Measurements from ENCODE around the gene ZCCHC24. TPM values are rescaled to one million over a fixed set of nuclear protein-coding genes. Genes with fewer than 3 reads are reported as not detected.
A peak's percentile ranks its signal among the peaks of the same experiment; 100 is the strongest.

The ZCCHC24 gene
- total RNA-seq, 3 donors from 2014 or later: 5.6 to 125 (median 22.8) TPM

DNA sequence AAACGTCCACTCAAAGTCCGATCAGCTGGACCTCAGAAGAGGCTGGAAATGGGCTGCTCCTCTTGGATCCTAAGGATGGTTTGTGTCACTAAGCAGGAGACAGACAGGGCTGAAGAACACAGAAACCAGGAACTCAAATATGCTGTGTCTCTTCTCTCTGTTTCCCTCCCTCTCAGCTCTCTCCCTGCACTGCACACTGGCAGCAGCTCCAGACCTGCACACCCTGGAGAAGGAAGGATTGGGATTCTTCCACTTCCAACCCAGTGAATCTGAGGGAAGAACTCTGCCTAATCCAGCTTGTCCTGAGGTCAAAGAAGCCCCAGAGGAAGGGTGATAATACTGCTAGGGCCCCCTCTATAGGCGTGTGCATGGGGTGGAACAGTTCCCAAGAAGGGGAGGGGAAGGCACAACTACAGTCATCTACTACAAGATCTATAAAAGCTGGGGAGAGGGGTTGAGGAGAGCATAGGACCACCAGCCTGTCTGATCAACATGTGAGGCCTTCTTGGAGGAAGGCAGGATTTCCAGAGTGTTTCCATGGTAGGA is 22.7 kb upstream of the ZCCHC24 start:
- TF ChIP-seq, protein P1, sequence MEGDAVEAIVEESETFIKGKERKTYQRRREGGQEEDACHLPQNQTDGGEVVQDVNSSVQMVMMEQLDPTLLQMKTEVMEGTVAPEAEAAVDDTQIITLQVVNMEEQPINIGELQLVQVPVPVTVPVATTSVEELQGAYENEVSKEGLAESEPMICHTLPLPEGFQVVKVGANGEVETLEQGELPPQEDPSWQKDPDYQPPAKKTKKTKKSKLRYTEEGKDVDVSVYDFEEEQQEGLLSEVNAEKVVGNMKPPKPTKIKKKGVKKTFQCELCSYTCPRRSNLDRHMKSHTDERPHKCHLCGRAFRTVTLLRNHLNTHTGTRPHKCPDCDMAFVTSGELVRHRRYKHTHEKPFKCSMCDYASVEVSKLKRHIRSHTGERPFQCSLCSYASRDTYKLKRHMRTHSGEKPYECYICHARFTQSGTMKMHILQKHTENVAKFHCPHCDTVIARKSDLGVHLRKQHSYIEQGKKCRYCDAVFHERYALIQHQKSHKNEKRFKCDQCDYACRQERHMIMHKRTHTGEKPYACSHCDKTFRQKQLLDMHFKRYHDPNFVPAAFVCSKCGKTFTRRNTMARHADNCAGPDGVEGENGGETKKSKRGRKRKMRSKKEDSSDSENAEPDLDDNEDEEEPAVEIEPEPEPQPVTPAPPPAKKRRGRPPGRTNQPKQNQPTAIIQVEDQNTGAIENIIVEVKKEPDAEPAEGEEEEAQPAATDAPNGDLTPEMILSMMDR (IDR thresholded peaks at IDR 0.05): no peak
- Histone ChIP-seq H3K4me1 (ENCODE audit: low read depth) (peaks cover 3% of the 10 kb centered on the region), H3K9me3 (no peaks in the 10 kb centered on the region), H3K4me3 (no peak overlapping the region), H3K36me3 (ENCODE audit: low read depth) (no peaks in the 10 kb centered on the region)
- no peak for DNase-seq
- ATAC-seq: peak; percentile 7
- intact Hi-C loops (cut with DNase I, micrococcal nuclease): loop anchor here (5.0 to 10.0 kb wide), 2 partner anchors 91 to 93 kb away; no protein-coding TSS in a partner anchor

DNA sequence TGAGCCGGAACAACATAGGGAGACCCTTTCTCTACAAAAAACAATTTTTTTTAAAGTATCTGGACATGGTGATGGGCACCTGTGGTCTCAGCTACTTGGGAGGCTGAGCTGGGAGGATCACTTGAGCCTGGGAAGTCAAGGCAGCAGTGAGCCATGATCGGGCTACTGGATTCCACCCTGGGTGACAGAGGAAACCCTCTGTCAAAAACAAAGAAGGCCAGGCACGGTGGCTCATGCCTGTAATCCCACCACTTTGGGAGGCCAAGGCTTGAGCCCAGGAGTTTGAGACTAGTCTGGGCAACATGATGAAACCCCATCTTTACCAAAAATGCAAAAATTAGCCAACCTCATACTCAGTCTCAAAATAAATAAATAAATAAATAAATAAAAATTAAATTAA is 19.9 kb upstream of the ZCCHC24 start:
- intact Hi-C loops (cut with DNase I, micrococcal nuclease): loop anchor here (5.0 to 10.0 kb wide), 2 partner anchors 88 to 91 kb away; no protein-coding TSS in a partner anchor
- H3K4me1 ChIP-seq (ENCODE audit: low read depth): peaks cover 3% of the 10 kb centered on the region
- TF ChIP-seq, protein P1 (IDR thresholded peaks at IDR 0.05): no peak
- H3K36me3 ChIP-seq (ENCODE audit: low read depth): no peaks in the 10 kb centered on the region
- H3K9me3 ChIP-seq: no peaks in the 10 kb centered on the region
- no peak overlapping the region for H3K4me3 ChIP-seq
- ATAC-seq (no peak), DNase-seq (no peak)

DNA sequence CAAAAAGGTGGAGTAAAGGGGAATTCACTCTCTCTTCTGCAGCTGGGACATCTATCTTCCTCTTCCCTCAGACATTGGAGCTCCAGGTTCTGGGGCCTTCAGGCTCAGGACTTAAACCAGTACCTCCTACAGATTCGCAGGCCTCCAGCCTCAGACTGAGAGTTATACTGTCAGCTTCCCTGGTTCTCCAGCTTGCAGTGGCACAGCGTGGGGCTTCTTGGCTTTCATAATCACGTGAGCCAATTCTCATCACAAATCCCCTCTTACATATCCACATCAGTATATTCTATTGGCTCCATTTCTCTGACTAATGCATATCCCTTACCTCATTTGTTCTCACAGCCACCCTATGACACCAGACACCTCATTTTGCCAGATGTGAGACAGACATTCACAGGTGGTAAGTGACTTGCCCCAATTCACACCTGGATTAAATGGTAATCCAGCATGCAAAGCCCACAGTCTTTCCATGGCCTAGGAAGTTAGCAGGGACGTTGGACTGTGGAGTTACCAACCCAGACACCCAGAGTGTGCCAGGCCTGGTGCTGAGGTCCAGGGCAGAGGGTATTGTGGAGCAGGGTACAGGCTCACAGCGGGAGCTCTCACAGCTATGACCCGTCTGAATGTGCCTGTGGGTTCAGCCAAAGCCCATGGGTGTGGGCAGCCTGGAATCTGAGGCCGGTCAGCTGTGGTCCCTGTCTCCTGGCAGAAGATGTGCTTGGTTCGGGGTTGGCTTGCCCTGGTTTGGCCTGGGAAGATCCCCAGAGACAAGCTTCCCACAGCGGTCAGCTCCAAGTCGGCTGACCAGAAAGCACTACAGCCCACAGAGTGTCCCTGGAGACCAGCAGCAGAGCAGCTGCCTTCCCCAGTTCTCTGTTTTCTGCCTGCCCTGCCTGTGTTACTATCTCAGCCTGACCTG is 18.4 kb upstream of the ZCCHC24 start:
- Histone ChIP-seq H3K4me3 (no peak overlapping the region), H3K36me3 (ENCODE audit: low read depth) (no peaks in the 10 kb centered on the region), H3K4me1 (ENCODE audit: low read depth) (no peaks in the 10 kb centered on the region), H3K9me3 (no peaks in the 10 kb centered on the region)
- TF ChIP-seq, protein P1 (IDR thresholded peaks at IDR 0.05): no peak
- ATAC-seq (peak; percentile 21), DNase-seq (peak in 1 of 3 donors; percentile 57)
- intact Hi-C loops (cut with DNase I, micrococcal nuclease): loop anchor here in 1 of 2 donors (10.0 kb wide), 1 partner anchor 89 kb away; no protein-coding TSS in a partner anchor

DNA sequence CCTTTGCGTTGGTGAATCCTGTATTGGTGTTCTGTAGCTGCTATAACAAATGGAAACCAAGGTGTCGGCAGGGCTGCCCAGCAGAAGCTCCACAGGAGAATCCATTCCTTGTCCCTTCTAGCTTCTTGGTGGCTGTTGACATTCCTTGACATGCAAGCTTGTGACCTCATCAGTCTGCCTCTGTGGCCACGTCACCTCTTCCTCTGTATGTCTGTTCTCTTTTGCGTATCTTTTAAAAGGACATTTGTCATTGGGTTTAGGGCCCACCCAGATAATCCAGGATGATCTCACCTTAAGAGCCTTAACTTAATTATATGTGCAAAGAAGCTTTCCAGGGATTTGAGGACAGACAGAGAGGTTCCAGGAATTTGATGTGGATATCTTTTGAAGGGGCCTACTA is 15.3 kb upstream of the ZCCHC24 start:
- Histone ChIP-seq H3K4me1 (ENCODE audit: low read depth) (no peaks in the 10 kb centered on the region), H3K4me3 (no peak overlapping the region), H3K36me3 (ENCODE audit: low read depth) (no peaks in the 10 kb centered on the region), H3K9me3 (no peaks in the 10 kb centered on the region)
- TF ChIP-seq, protein P1 (IDR thresholded peaks at IDR 0.05): no peak
- DNase-seq: no peak
- intact Hi-C loops (cut with DNase I, micrococcal nuclease): loop anchor here in 1 of 2 donors (10.0 kb wide), 1 partner anchor 86 kb away; no protein-coding TSS in a partner anchor
- no peak for ATAC-seq

DNA sequence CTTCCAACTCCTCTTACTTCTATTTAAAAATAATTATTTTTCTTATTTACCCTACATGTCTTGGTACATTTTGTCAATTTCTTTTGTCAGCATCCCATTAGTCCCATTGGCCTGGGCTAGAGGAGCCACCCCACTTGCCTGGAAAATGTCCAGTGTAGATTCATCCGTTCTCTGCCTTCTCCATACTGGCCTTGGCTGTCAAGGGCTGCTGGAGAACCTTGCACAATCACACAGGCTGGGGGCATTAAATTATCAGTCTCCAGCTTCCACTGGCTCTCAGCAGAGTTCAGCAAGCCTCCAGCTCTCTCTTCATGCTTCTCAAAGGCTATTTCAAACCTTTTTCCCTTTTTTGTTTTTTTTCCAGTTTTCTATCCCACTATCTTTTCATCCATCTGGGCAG is 13.8 kb upstream of the ZCCHC24 start:
- Histone ChIP-seq H3K4me1 (ENCODE audit: low read depth) (no peaks in the 10 kb centered on the region), H3K9me3 (no peaks in the 10 kb centered on the region), H3K4me3 (no peak overlapping the region), H3K36me3 (ENCODE audit: low read depth) (no peaks in the 10 kb centered on the region)
- intact Hi-C loops (cut with DNase I, micrococcal nuclease): no loop called here
- no peak for ATAC-seq
- no peak for DNase-seq
- TF ChIP-seq, protein P1 (IDR thresholded peaks at IDR 0.05): no peak
